IPS-NIHi7 (cell line): ENCODE results near the gene GALNTL6.
"Not testable (repeated sequence)": the region's sequence is repeated elsewhere in the genome, so short reads cannot be mapped to it uniquely, and the experiment has no call there.

Experiments used
- DNase-seq: peaks from one replicate; pipeline ENCODE4 v3.0.0; 2012; ENCODE audit warnings: mixed read lengths; ENCODE audit errors: extremely low spot score

Gene GALNTL6

GRCh38 chr4:172736046-172736445 lies 922.8 kb downstream of the GALNTL6 start:
- DNase-seq = no peak

- DNase-seq = no peak
Observed at GRCh38 chr4:172740434-172740833, 927.2 kb downstream of the GALNTL6 start.

- DNase-seq = no peak
Observed at GRCh38 chr4:172750910-172751309, 937.7 kb downstream of the GALNTL6 start.

GRCh38 chr4:172751550-172751949 lies 938.3 kb downstream of the GALNTL6 start:
- no peak for DNase-seq

GRCh38 chr4:172758586-172759340 lies 945.6 kb downstream of the GALNTL6 start:
- DNase-seq = no peak

GRCh38 chr4:172760512-172760911 lies 947.3 kb downstream of the GALNTL6 start:
- no peak for DNase-seq

GRCh38 chr4:172762895-172763294 lies 949.7 kb downstream of the GALNTL6 start:
- DNase-seq = no peak

- DNase-seq = no peak
Observed at GRCh38 chr4:172770787-172771186, 957.6 kb downstream of the GALNTL6 start.

- no peak for DNase-seq
Observed at GRCh38 chr4:172772781-172773180, 959.6 kb downstream of the GALNTL6 start.

- no peak for DNase-seq
Observed at GRCh38 chr4:172776203-172776861, 963.1 kb downstream of the GALNTL6 start.

GRCh38 chr4:172777729-172778431 lies 964.7 kb downstream of the GALNTL6 start:
- DNase-seq = no peak

GRCh38 chr4:172778583-172778982 lies 965.4 kb downstream of the GALNTL6 start:
- no peak for DNase-seq

GRCh38 chr4:172780566-172781081 lies 967.4 kb downstream of the GALNTL6 start:
- DNase-seq = no peak

GRCh38 chr4:172785613-172786012 lies 972.4 kb downstream of the GALNTL6 start:
- DNase-seq = no peak

- DNase-seq = no peak
Observed at GRCh38 chr4:172786039-172786792, 973.0 kb downstream of the GALNTL6 start.

- DNase-seq = no peak
Observed at GRCh38 chr4:172787111-172787510, 973.9 kb downstream of the GALNTL6 start.

GRCh38 chr4:172791841-172792240 lies 978.6 kb downstream of the GALNTL6 start:
- no peak for DNase-seq

- DNase-seq = no peak
Observed at GRCh38 chr4:172793565-172794306, 980.5 kb downstream of the GALNTL6 start.

- no peak for DNase-seq
Observed at GRCh38 chr4:172794307-172794703, 981.1 kb downstream of the GALNTL6 start.

GRCh38 chr4:172797281-172797680 lies 984.1 kb downstream of the GALNTL6 start:
- DNase-seq = not testable (repeated sequence)

- no peak for DNase-seq
Observed at GRCh38 chr4:172802032-172802431, 988.8 kb downstream of the GALNTL6 start.
